Measurements from ENCODE around the gene DHRS1.

The DHRS1 gene

DNA sequence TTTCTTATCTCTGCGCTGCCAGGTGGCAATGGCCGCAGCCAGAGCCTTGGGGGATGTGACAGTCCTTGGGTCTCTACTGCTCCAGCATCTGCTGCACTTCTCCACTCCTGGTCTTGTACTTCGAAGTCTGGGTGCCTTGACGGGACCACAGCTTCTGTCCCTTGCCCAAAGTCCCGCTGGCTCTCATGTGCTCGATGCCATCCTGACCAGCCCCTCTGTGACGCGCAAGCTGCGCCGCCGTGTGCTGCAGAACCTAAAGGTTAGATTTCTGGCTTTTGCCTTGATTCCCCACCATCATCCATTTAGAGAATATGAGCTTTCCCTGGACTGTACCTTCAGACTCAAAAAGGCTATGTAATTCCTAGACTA is 4.4 kb upstream of the DHRS1 start:
- H3K36me3 ChIP-seq (ENCODE audit: insufficient read depth, low read length) = peaks cover 52% of the 10 kb centered on the region
- H3K9ac ChIP-seq (ENCODE audit: low read depth, low read length) = no peak overlapping the region
- H3K9me3 ChIP-seq (replicated peaks; ENCODE audit: low read length) = no peaks in the 10 kb centered on the region
- H3K4me2 ChIP-seq (ENCODE audit: low read length) = no peak overlapping the region
- H3K4me1 ChIP-seq (ENCODE audit: control insufficient read depth, insufficient read depth, low read length) = peaks cover 9% of the 10 kb centered on the region
- no peak overlapping the region for H3K4me3 ChIP-seq (ENCODE audit: low read length)
- H3K27me3 ChIP-seq (ENCODE audit: control insufficient read depth, insufficient read depth, low read length) = no peaks in the 10 kb centered on the region

DNA sequence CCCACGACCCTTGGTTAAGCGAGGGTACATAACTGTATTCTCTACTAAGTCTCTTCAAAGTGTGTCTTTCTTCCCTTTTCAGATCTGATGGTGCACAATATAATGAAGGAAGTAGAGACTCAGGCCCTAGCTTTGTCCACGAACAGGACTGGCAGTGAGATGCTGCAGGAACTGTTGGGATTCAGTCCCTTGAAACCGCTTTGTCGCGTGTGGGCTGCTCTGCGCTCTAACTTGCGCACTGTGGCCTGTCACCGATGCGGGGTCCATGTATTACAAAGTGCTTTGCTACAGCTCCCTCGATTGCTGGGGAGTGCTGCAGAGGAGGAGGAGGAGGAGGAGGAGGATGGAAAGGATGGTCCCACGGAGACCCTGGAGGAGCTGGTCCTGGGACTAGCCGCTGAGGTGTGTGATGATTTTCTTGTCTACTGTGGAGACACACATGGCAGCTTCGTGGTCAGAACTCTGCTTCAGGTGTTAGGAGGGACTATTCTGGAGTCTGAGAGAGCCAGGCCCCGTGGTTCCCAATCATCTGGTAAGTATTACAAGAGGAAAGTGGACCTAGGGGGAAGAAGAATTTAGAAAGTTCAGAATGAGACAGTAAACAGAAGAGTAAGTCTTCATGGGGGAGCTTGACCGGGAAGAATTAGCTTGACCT is 873 bp upstream of the DHRS1 start:
- Histone ChIP-seq H3K9me3 (replicated peaks; ENCODE audit: low read length) (no peaks in the 10 kb centered on the region), H3K9ac (ENCODE audit: low read depth, low read length) (peak overlapping the region; percentile 91), H3K4me3 (ENCODE audit: low read length) (peak overlapping the region; percentile 98), H3K36me3 (ENCODE audit: insufficient read depth, low read length) (peaks cover 50% of the 10 kb centered on the region), H3K4me1 (ENCODE audit: control insufficient read depth, insufficient read depth, low read length) (peaks cover 19% of the 10 kb centered on the region), H3K4me2 (ENCODE audit: low read length) (peak overlapping the region; percentile 99), H3K27me3 (ENCODE audit: control insufficient read depth, insufficient read depth, low read length) (no peaks in the 10 kb centered on the region)

DNA sequence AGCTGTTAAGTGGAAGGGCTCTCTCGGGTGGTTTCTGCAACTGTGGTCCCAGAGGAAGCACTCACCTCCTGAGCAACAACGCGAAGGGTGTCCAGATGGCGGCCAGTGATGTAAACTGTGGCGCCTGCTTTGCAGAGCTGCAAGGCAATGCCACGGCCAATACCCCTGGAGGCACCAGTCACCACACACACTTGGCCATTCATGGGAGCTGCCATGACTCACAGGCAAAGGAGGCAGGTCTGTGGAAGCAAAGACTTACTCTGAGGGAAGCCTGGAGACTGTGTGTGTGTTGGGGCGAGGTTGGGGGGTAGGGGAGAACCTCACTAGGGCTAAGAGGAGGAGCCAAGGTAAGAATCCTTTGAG is 707 bp downstream of the DHRS1 start:
- Histone ChIP-seq H3K36me3 (ENCODE audit: insufficient read depth, low read length) (peaks cover 34% of the 10 kb centered on the region), H3K4me3 (ENCODE audit: low read length) (peak overlapping the region; percentile 98), H3K4me1 (ENCODE audit: control insufficient read depth, insufficient read depth, low read length) (peaks cover 19% of the 10 kb centered on the region), H3K27me3 (ENCODE audit: control insufficient read depth, insufficient read depth, low read length) (no peaks in the 10 kb centered on the region), H3K9ac (ENCODE audit: low read depth, low read length) (peak overlapping the region; percentile 91), H3K9me3 (replicated peaks; ENCODE audit: low read length) (no peaks in the 10 kb centered on the region), H3K4me2 (ENCODE audit: low read length) (peak overlapping the region; percentile 99)

DNA sequence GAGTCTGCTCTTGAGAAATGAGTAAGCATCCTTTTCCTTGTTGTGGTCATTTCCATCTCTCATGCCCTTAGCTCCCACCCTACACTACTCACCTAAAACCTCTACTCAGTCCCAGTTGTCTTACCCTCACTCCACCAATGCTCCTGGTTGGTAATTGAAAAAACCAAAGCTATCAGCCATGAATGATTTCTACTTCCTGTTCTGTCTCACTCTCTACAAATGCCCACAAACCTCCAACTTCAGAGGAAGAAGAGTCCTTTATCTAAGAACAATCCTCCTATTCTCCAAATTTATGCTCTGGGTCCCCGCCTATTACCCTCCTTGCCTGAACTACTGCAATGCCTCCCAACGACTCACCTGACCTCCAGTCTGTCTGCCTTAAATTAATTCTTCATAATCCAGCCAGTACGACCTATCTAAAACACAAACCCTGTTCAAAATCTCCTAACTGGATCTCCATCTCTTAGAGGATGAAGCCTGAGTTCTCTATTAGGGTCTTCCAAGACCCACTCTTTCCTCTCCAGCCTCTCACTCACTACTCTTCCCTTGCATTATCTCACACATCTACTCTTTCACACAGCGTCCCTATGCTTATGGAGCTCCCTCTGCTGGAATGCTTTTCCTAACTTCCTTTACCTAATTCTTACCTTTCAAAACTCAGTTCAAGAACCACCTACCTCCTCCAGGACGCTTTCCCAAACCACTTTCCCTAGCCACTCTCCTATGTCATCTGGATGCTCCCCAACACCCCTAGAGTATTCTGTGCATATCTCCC is 2.2 kb downstream of the DHRS1 start:
- H3K9me3 ChIP-seq (replicated peaks; ENCODE audit: low read length) = no peaks in the 10 kb centered on the region
- no peaks in the 10 kb centered on the region for H3K27me3 ChIP-seq (ENCODE audit: control insufficient read depth, insufficient read depth, low read length)
- peaks cover 26% of the 10 kb centered on the region for H3K36me3 ChIP-seq (ENCODE audit: insufficient read depth, low read length)
- H3K4me3 ChIP-seq (ENCODE audit: low read length) = no peak overlapping the region
- H3K4me2 ChIP-seq (ENCODE audit: low read length) = no peak overlapping the region
- H3K9ac ChIP-seq (ENCODE audit: low read depth, low read length) = no peak overlapping the region
- H3K4me1 ChIP-seq (ENCODE audit: control insufficient read depth, insufficient read depth, low read length) = peaks cover 19% of the 10 kb centered on the region

DNA sequence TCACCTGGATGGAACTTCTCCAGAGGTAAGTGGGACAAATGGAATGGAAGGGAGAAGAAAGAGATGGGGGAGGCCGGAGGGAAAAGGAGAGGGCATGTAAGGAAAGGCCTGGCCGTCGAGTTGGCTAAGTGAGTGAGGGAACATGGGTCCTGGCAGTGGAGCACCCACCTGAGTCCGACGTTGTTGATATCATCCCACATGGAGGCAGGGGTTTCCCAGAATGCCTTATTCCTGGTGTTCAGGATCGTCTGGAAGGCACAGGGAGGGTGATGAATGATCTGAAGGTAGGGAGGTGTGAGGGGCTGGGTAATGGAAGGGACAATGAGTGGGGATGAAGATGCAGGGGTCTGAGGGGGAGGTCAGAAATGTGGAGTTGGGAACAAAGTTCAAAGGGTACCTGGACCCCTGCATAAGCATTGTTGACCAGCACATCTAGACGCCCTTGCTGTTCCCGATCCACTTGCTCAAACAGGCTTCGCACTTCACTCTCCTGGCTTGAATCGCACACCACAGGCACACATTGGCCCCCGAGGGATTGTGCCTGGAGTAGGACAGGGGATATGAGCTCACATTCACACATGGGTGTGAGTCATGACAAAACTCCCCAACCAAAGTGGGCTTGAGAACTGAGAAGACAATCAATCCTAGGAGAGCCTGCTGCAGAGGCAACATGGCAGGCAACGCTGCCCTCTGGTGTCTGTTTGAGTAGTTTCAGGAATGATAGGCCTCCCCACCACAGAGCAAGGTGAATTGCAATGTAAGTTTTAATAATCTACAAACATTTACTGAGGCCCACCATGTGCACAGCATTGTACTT is 3.0 kb downstream of the DHRS1 start:
- peak overlapping the region; percentile 38 for H3K4me2 ChIP-seq (ENCODE audit: low read length)
- H3K9ac ChIP-seq (ENCODE audit: low read depth, low read length) = peak overlapping the region; percentile 22
- peaks cover 19% of the 10 kb centered on the region for H3K4me1 ChIP-seq (ENCODE audit: control insufficient read depth, insufficient read depth, low read length)
- H3K27me3 ChIP-seq (ENCODE audit: control insufficient read depth, insufficient read depth, low read length) = no peaks in the 10 kb centered on the region
- no peaks in the 10 kb centered on the region for H3K9me3 ChIP-seq (replicated peaks; ENCODE audit: low read length)
- peaks cover 25% of the 10 kb centered on the region for H3K36me3 ChIP-seq (ENCODE audit: insufficient read depth, low read length)
- no peak overlapping the region for H3K4me3 ChIP-seq (ENCODE audit: low read length)

DNA sequence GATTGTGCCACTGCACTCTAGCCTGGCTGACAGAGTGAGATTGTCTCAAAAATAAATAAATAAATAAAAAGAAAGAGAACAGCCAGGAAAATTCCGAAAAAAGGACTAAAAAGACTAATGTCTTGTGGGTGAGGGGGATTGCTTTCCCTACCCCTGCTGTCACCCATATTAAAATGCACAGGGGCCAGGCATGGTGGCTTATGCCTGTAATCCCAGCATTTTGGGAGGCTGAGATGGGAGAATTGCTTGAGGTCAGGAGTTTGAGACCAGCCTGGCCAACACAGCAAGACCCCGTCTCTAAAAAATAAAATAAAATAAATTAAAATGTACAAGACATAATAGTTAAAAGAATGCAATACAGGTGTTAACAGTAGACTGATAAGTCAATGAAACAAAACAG is 6.1 kb downstream of the DHRS1 start:
- Histone ChIP-seq H3K4me1 (ENCODE audit: control insufficient read depth, insufficient read depth, low read length) (peaks cover 6% of the 10 kb centered on the region), H3K27me3 (ENCODE audit: control insufficient read depth, insufficient read depth, low read length) (no peaks in the 10 kb centered on the region), H3K4me3 (ENCODE audit: low read length) (no peak overlapping the region), H3K9me3 (replicated peaks; ENCODE audit: low read length) (no peaks in the 10 kb centered on the region), H3K36me3 (ENCODE audit: insufficient read depth, low read length) (peaks cover 37% of the 10 kb centered on the region), H3K9ac (ENCODE audit: low read depth, low read length) (no peak overlapping the region), H3K4me2 (ENCODE audit: low read length) (no peak overlapping the region)

DNA sequence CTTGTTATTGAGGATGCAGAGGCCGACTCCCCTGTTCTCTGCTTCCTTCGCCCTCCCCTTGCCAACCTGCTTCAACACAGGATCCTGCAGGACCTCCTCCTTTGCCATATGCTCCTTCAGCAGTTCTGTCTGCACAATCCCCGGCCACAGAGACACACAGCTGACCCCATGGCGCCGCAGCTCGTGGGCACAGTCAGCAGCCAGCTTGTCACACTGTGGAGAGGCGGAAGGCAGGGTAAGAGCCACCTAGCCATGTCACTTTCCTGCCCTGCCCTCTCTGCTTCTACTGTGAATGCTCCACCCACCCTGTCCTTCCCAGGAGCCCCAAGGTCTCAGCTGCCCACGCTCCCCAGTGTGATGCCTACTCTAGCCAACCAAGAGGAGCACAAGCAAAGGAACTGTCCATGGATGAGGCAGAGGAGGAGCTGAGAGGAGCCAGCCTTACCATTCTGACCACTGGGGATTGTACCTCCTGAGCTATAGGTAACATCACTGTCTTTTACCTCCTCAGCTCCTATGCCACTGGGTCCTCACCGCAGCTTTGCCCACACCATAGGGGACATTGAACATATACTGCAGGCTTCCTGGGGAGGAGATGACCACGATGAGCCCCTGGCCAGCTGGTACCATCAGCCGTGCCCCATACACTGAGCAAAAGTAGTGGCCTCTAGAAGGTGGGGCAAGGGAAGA is 7.3 kb downstream of the DHRS1 start:
- H3K9ac ChIP-seq (ENCODE audit: low read depth, low read length) = no peak overlapping the region
- H3K27me3 ChIP-seq (ENCODE audit: control insufficient read depth, insufficient read depth, low read length) = no peaks in the 10 kb centered on the region
- H3K4me1 ChIP-seq (ENCODE audit: control insufficient read depth, insufficient read depth, low read length) = peaks cover 5% of the 10 kb centered on the region
- no peak overlapping the region for H3K4me3 ChIP-seq (ENCODE audit: low read length)
- peaks cover 37% of the 10 kb centered on the region for H3K36me3 ChIP-seq (ENCODE audit: insufficient read depth, low read length)
- H3K4me2 ChIP-seq (ENCODE audit: low read length) = no peak overlapping the region
- no peaks in the 10 kb centered on the region for H3K9me3 ChIP-seq (replicated peaks; ENCODE audit: low read length)

DNA sequence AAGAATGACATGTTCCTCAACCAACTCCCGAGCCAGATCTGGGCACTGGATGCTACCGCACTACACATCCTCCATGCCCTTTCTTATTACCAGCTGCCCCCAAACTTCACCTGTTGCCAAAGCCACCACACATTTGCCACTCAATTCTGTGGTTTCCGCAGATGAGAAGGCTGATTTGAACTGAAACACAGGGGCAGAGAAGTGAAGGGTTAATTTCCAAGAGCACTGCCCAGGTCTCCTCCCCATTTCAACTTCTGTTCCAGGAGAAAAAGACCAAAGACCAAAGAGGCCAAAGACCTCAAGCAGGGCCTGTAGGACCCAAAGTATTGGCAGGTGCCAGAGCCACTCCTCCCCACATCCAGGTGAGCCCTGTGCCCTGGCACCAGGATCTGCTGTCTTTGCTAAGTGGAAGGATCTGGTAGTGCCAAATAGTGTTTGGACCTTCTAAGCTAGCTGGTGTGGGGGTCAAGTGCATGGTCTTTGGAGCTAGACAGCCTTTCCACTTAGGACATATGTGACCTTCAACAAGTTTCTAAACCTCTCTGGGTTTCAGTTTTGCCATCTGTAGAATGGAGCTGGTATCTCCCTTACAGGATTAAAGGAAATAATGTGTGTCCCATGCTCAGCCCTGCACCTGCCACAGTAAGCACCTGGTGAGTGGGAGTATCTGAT is 8.0 kb downstream of the DHRS1 start:
- Histone ChIP-seq H3K4me1 (ENCODE audit: control insufficient read depth, insufficient read depth, low read length) (peaks cover 3% of the 10 kb centered on the region), H3K36me3 (ENCODE audit: insufficient read depth, low read length) (peaks cover 36% of the 10 kb centered on the region), H3K4me3 (ENCODE audit: low read length) (no peak overlapping the region), H3K27me3 (ENCODE audit: control insufficient read depth, insufficient read depth, low read length) (no peaks in the 10 kb centered on the region), H3K9me3 (replicated peaks; ENCODE audit: low read length) (no peaks in the 10 kb centered on the region), H3K4me2 (ENCODE audit: low read length) (no peak overlapping the region), H3K9ac (ENCODE audit: low read depth, low read length) (no peak overlapping the region)

DNA sequence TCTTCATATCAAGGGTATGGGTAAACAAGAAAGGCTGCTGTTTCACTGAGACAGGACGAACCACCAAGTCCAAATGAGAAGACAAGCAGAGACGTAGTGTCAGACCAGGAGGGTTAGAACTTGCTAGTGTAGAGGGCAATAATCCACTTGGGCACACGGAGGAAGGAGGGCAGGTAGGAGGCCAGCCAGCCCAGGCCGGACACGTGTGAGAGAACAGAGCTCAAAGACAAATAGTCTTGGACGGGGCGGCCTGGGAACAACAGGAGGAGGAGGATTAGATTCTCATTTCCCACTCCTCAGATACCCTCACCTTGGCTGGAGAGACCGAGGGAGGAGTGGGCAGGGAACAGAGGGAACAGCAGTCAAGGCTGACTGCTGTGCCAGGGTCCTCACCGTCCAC is 8.8 kb downstream of the DHRS1 start:
- Histone ChIP-seq H3K4me3 (ENCODE audit: low read length) (no peak overlapping the region), H3K4me2 (ENCODE audit: low read length) (no peak overlapping the region), H3K36me3 (ENCODE audit: insufficient read depth, low read length) (peaks cover 28% of the 10 kb centered on the region)

DNA sequence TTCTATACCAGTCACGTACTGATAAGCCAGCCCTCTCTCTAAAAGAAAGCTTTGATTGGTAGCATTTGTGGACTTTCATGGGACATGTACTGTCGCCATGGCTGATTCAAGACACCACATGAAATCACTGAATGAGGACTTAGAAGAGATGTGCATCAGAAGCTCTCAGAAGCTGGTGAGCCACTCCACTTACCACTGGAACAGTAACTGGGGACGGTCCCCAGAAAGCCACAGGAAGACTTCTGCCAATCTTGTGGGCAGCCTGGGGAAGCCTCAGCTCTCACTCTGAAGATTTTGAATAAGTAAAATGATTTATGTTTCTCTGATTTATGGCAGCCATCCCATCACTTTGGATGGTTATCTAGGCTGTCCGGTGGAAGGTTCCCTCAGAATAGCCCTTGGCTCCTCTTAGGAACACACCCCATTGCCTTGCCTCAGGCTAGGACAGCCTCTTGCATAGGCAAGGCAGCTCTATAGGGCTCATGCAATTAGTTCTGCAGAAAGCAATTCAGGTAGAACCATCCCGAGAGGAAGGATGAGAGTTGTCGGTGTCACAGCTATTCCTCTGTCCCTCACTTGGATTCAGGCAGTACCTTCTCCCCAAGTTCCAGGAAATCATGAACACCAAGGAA is 9.8 kb downstream of the DHRS1 start:
- H3K9ac ChIP-seq (ENCODE audit: low read depth, low read length) = no peak overlapping the region
- H3K4me1 ChIP-seq (ENCODE audit: control insufficient read depth, insufficient read depth, low read length) = no peaks in the 10 kb centered on the region
- no peaks in the 10 kb centered on the region for H3K9me3 ChIP-seq (replicated peaks; ENCODE audit: low read length)
- H3K36me3 ChIP-seq (ENCODE audit: insufficient read depth, low read length) = peaks cover 25% of the 10 kb centered on the region
- no peaks in the 10 kb centered on the region for H3K27me3 ChIP-seq (ENCODE audit: control insufficient read depth, insufficient read depth, low read length)
- H3K4me3 ChIP-seq (ENCODE audit: low read length) = no peak overlapping the region
- no peak overlapping the region for H3K4me2 ChIP-seq (ENCODE audit: low read length)

More for the DNA sequence above, 8.8 kb downstream of the DHRS1 start:
- H3K9ac ChIP-seq (ENCODE audit: low read depth, low read length) = no peak overlapping the region
- no peaks in the 10 kb centered on the region for H3K4me1 ChIP-seq (ENCODE audit: control insufficient read depth, insufficient read depth, low read length)
- no peaks in the 10 kb centered on the region for H3K9me3 ChIP-seq (replicated peaks; ENCODE audit: low read length)
- no peaks in the 10 kb centered on the region for H3K27me3 ChIP-seq (ENCODE audit: control insufficient read depth, insufficient read depth, low read length)

Data from skeletal muscle satellite cell (primary cell).